ENCODE results near the gene TMEM200C.

TMEM200C gene

GRCh38 chr18:5853253-5853652 is 42.1 kb downstream of the TMEM200C start:
- no peak for DNase-seq
- TF ChIP-seq EZH2 (optimal IDR thresholded peaks at IDR 0.05; ENCODE audit: low read depth, low read length) (no peak), EZH2phosphoT487 (IDR thresholded peaks at IDR 0.05; ENCODE audit: low read length) (no peak), CTCF (IDR thresholded peaks at IDR 0.05; ENCODE audit: low read length) (no peak)
- H3K4me3 ChIP-seq (ENCODE audit: low read length): no peak overlapping the region

GRCh38 chr18:5851998-5852397 is 43.3 kb downstream of the TMEM200C start:
- no peak overlapping the region for H3K9ac ChIP-seq (ENCODE audit: low read length)
- no peaks in the 10 kb centered on the region for H3K4me1 ChIP-seq (ENCODE audit: low read length)
- TF ChIP-seq CTCF (IDR thresholded peaks at IDR 0.05; ENCODE audit: low read length): peak; percentile 13; the same call in 1 of the 2 replicates
- no peak for TF ChIP-seq EZH2 (optimal IDR thresholded peaks at IDR 0.05; ENCODE audit: low read depth, low read length)
- H3K79me2 ChIP-seq (ENCODE audit: low read length): no peaks in the 10 kb centered on the region
- DNase-seq: no peak
- no peaks in the 10 kb centered on the region for H3K36me3 ChIP-seq (replicated peaks; ENCODE audit: insufficient read depth, low read length)
- H2AFZ ChIP-seq (ENCODE audit: low read length): no peak overlapping the region
- H3K27ac ChIP-seq (ENCODE audit: low read length): no peak overlapping the region
- no peaks in the 10 kb centered on the region for H3K9me2 ChIP-seq (replicated peaks; ENCODE audit: insufficient read depth, low read length)
- no peak overlapping the region for H3K4me3 ChIP-seq (ENCODE audit: low read length)
- H3K9me3 ChIP-seq (replicated peaks; ENCODE audit: insufficient read depth, low read length): no peaks in the 10 kb centered on the region
- no peaks in the 10 kb centered on the region for H4K20me1 ChIP-seq (ENCODE audit: insufficient read depth, low read length)
- no peak overlapping the region for H3K4me2 ChIP-seq (ENCODE audit: low read depth, low read length)
- H3K27me3 ChIP-seq (replicated peaks; ENCODE audit: insufficient read depth, low read length): no peaks in the 10 kb centered on the region
- no peaks in the 10 kb centered on the region for H3F3A ChIP-seq (ENCODE audit: insufficient read depth, low read length)

More at GRCh38 chr18:5853253-5853652, 42.1 kb downstream of the TMEM200C start:
- no peaks in the 10 kb centered on the region for H3K4me1 ChIP-seq (ENCODE audit: low read length)
- H3F3A ChIP-seq (ENCODE audit: insufficient read depth, low read length): no peaks in the 10 kb centered on the region
- no peak overlapping the region for H2AFZ ChIP-seq (ENCODE audit: low read length)
- no peaks in the 10 kb centered on the region for H3K27me3 ChIP-seq (replicated peaks; ENCODE audit: insufficient read depth, low read length)
- H3K79me2 ChIP-seq (ENCODE audit: low read length): no peaks in the 10 kb centered on the region
- no peaks in the 10 kb centered on the region for H3K9me3 ChIP-seq (replicated peaks; ENCODE audit: insufficient read depth, low read length)
- no peaks in the 10 kb centered on the region for H4K20me1 ChIP-seq (ENCODE audit: insufficient read depth, low read length)
- no peak overlapping the region for H3K4me2 ChIP-seq (ENCODE audit: low read depth, low read length)
- no peak overlapping the region for H3K27ac ChIP-seq (ENCODE audit: low read length)
- no peaks in the 10 kb centered on the region for H3K9me2 ChIP-seq (replicated peaks; ENCODE audit: insufficient read depth, low read length)
- H3K9ac ChIP-seq (ENCODE audit: low read length): no peak overlapping the region
- H3K36me3 ChIP-seq (replicated peaks; ENCODE audit: insufficient read depth, low read length): no peaks in the 10 kb centered on the region

- Histone ChIP-seq H3K9me2 (replicated peaks; ENCODE audit: insufficient read depth, low read length) (no peaks in the 10 kb centered on the region), H3K4me2 (ENCODE audit: low read depth, low read length) (no peak overlapping the region), H3K79me2 (ENCODE audit: low read length) (no peaks in the 10 kb centered on the region), H3K27me3 (replicated peaks; ENCODE audit: insufficient read depth, low read length) (no peaks in the 10 kb centered on the region), H3K27ac (ENCODE audit: low read length) (no peak overlapping the region), H3K4me1 (ENCODE audit: low read length) (no peaks in the 10 kb centered on the region), H3K36me3 (replicated peaks; ENCODE audit: insufficient read depth, low read length) (no peaks in the 10 kb centered on the region), H3K9ac (ENCODE audit: low read length) (no peak overlapping the region), H3K9me3 (replicated peaks; ENCODE audit: insufficient read depth, low read length) (no peaks in the 10 kb centered on the region), H4K20me1 (ENCODE audit: insufficient read depth, low read length) (no peaks in the 10 kb centered on the region), H3K4me3 (ENCODE audit: low read length) (no peak overlapping the region), H3F3A (ENCODE audit: insufficient read depth, low read length) (no peaks in the 10 kb centered on the region), H2AFZ (ENCODE audit: low read length) (no peak overlapping the region)
- no peak for DNase-seq
- no peak for TF ChIP-seq EZH2phosphoT487 (IDR thresholded peaks at IDR 0.05; ENCODE audit: low read length)
- no peak for TF ChIP-seq CTCF (IDR thresholded peaks at IDR 0.05; ENCODE audit: low read length)
- TF ChIP-seq EZH2 (optimal IDR thresholded peaks at IDR 0.05; ENCODE audit: low read depth, low read length): no peak
Measured at GRCh38 chr18:5842653-5843052, 52.7 kb downstream of the TMEM200C start.
